ENCODE results near the gene OR4K15.
"Not testable (repeated sequence)": the region's sequence is repeated elsewhere in the genome, so short reads cannot be mapped to it uniquely, and the experiment has no call there.

Gene OR4K15

GRCh38 chr14:19975291-19975690 lies at the start of gene OR4K15:
TSS of gene OR4K15 (plus strand) at chr14:19975591. CDS start at chr14:19975591, 0 bp downstream.
- no peak within 1 kb of the TSS for H3K9ac ChIP-seq (ENCODE audit: low read length)
- H3K4me3 ChIP-seq (ENCODE audit: low read length): no peak within 1 kb of the TSS
- H3K27ac ChIP-seq (ENCODE audit: low read depth, low read length): no peak within 1 kb of the TSS
- no peaks in the 10 kb centered on the region for H3K4me1 ChIP-seq (ENCODE audit: control insufficient read depth, insufficient read depth, low read length)
- no peaks in the 10 kb centered on the region for H3K27me3 ChIP-seq (ENCODE audit: control insufficient read depth, insufficient read depth, low read length)
- H3K36me3 ChIP-seq (ENCODE audit: control insufficient read depth, insufficient read depth, low read length): no peaks in the 10 kb centered on the region

GRCh38 chr14:19930617-19931016 lies 44.8 kb upstream of the OR4K15 start, which contains the start of gene OR4K1:
TSS of gene OR4K1 (plus strand) at chr14:19930917. CDS start at chr14:19935667, 4,750 bp downstream.
- Histone ChIP-seq H3K27ac (ENCODE audit: low read depth, low read length) (no peak within 1 kb of the TSS), H3K4me1 (ENCODE audit: control insufficient read depth, insufficient read depth, low read length) (no peaks in the 10 kb centered on the region), H3K4me3 (ENCODE audit: low read length) (no peak within 1 kb of the TSS), H3K9ac (ENCODE audit: low read length) (no peak within 1 kb of the TSS), H3K36me3 (ENCODE audit: control insufficient read depth, insufficient read depth, low read length) (no peaks in the 10 kb centered on the region), H3K27me3 (ENCODE audit: control insufficient read depth, insufficient read depth, low read length) (no peaks in the 10 kb centered on the region)

GRCh38 chr14:19941668-19942067 lies 33.7 kb upstream of the OR4K15 start:
- H3K27ac ChIP-seq (ENCODE audit: low read depth, low read length): no peak overlapping the region
- H3K4me3 ChIP-seq (ENCODE audit: low read length): no peak overlapping the region

GRCh38 chr14:19947413-19948090 lies 27.8 kb upstream of the OR4K15 start:
- Histone ChIP-seq H3K4me3 (ENCODE audit: low read length) (no peak overlapping the region), H3K27me3 (ENCODE audit: control insufficient read depth, insufficient read depth, low read length) (no peaks in the 10 kb centered on the region), H3K4me1 (ENCODE audit: control insufficient read depth, insufficient read depth, low read length) (no peaks in the 10 kb centered on the region), H3K9ac (ENCODE audit: low read length) (no peak overlapping the region), H3K36me3 (ENCODE audit: control insufficient read depth, insufficient read depth, low read length) (no peaks in the 10 kb centered on the region), H3K27ac (ENCODE audit: low read depth, low read length) (no peak overlapping the region)

More at GRCh38 chr14:19941668-19942067, 33.7 kb upstream of the OR4K15 start:
- H3K36me3 ChIP-seq (ENCODE audit: control insufficient read depth, insufficient read depth, low read length): no peaks in the 10 kb centered on the region
- no peak overlapping the region for H3K9ac ChIP-seq (ENCODE audit: low read length)
- no peaks in the 10 kb centered on the region for H3K27me3 ChIP-seq (ENCODE audit: control insufficient read depth, insufficient read depth, low read length)
- H3K4me1 ChIP-seq (ENCODE audit: control insufficient read depth, insufficient read depth, low read length): no peaks in the 10 kb centered on the region

GRCh38 chr14:19949218-19949617 lies 26.2 kb upstream of the OR4K15 start:
- H3K9ac ChIP-seq (ENCODE audit: low read length): no peak overlapping the region
- no peaks in the 10 kb centered on the region for H3K36me3 ChIP-seq (ENCODE audit: control insufficient read depth, insufficient read depth, low read length)
- no peak overlapping the region for H3K27ac ChIP-seq (ENCODE audit: low read depth, low read length)

GRCh38 chr14:19969735-19970134 lies 5.7 kb upstream of the OR4K15 start:
- H3K4me3 ChIP-seq (ENCODE audit: low read length); H3K27ac ChIP-seq (ENCODE audit: low read depth, low read length); H3K36me3 ChIP-seq (ENCODE audit: control insufficient read depth, insufficient read depth, low read length); H3K4me1 ChIP-seq (ENCODE audit: control insufficient read depth, insufficient read depth, low read length); H3K27me3 ChIP-seq (ENCODE audit: control insufficient read depth, insufficient read depth, low read length); H3K9ac ChIP-seq (ENCODE audit: low read length): not testable (repeated sequence)

More at GRCh38 chr14:19949218-19949617, 26.2 kb upstream of the OR4K15 start:
- H3K4me3 ChIP-seq (ENCODE audit: low read length): no peak overlapping the region
- H3K27me3 ChIP-seq (ENCODE audit: control insufficient read depth, insufficient read depth, low read length): no peaks in the 10 kb centered on the region
- no peaks in the 10 kb centered on the region for H3K4me1 ChIP-seq (ENCODE audit: control insufficient read depth, insufficient read depth, low read length)

GRCh38 chr14:19974844-19975243 lies 547 bp upstream of the OR4K15 start:
- Histone ChIP-seq H3K4me1 (ENCODE audit: control insufficient read depth, insufficient read depth, low read length) (no peaks in the 10 kb centered on the region), H3K27ac (ENCODE audit: low read depth, low read length) (no peak overlapping the region), H3K36me3 (ENCODE audit: control insufficient read depth, insufficient read depth, low read length) (no peaks in the 10 kb centered on the region), H3K27me3 (ENCODE audit: control insufficient read depth, insufficient read depth, low read length) (no peaks in the 10 kb centered on the region), H3K4me3 (ENCODE audit: low read length) (no peak overlapping the region), H3K9ac (ENCODE audit: low read length) (no peak overlapping the region)

GRCh38 chr14:19993438-19993837 lies 18.0 kb downstream of the OR4K15 start:
- Histone ChIP-seq H3K4me1 (ENCODE audit: control insufficient read depth, insufficient read depth, low read length) (no peaks in the 10 kb centered on the region), H3K36me3 (ENCODE audit: control insufficient read depth, insufficient read depth, low read length) (no peaks in the 10 kb centered on the region), H3K27me3 (ENCODE audit: control insufficient read depth, insufficient read depth, low read length) (no peaks in the 10 kb centered on the region), H3K4me3 (ENCODE audit: low read length) (no peak overlapping the region), H3K9ac (ENCODE audit: low read length) (no peak overlapping the region), H3K27ac (ENCODE audit: low read depth, low read length) (no peak overlapping the region)

GRCh38 chr14:20001863-20002262 lies 26.5 kb downstream of the OR4K15 start, which contains the start of gene OR4Q2:
TSS of gene OR4Q2 (plus strand) at chr14:20002163.
- Histone ChIP-seq H3K27me3 (ENCODE audit: control insufficient read depth, insufficient read depth, low read length) (no peaks in the 10 kb centered on the region), H3K27ac (ENCODE audit: low read depth, low read length) (no peak within 1 kb of the TSS), H3K36me3 (ENCODE audit: control insufficient read depth, insufficient read depth, low read length) (no peaks in the 10 kb centered on the region), H3K4me3 (ENCODE audit: low read length) (no peak within 1 kb of the TSS), H3K9ac (ENCODE audit: low read length) (no peak within 1 kb of the TSS), H3K4me1 (ENCODE audit: control insufficient read depth, insufficient read depth, low read length) (no peaks in the 10 kb centered on the region)

- H3K9ac ChIP-seq (ENCODE audit: low read length): no peak overlapping the region
- H3K36me3 ChIP-seq (ENCODE audit: control insufficient read depth, insufficient read depth, low read length): no peaks in the 10 kb centered on the region
- H3K4me1 ChIP-seq (ENCODE audit: control insufficient read depth, insufficient read depth, low read length): no peaks in the 10 kb centered on the region
- no peak overlapping the region for H3K4me3 ChIP-seq (ENCODE audit: low read length)
- no peaks in the 10 kb centered on the region for H3K27me3 ChIP-seq (ENCODE audit: control insufficient read depth, insufficient read depth, low read length)
- H3K27ac ChIP-seq (ENCODE audit: low read depth, low read length): no peak overlapping the region
Measured at GRCh38 chr14:20002319-20002718, 26.9 kb downstream of the OR4K15 start.

- Histone ChIP-seq H3K4me1 (ENCODE audit: control insufficient read depth, insufficient read depth, low read length) (no peaks in the 10 kb centered on the region), H3K27me3 (ENCODE audit: control insufficient read depth, insufficient read depth, low read length) (no peaks in the 10 kb centered on the region)
Measured at GRCh38 chr14:20008156-20008555, 32.8 kb downstream of the OR4K15 start.

GRCh38 chr14:20019257-20019865 lies 44.0 kb downstream of the OR4K15 start, which contains the start of gene OR4K14:
TSS of gene OR4K14 (minus strand) at chr14:20019307. CDS start at chr14:20015193, 4,114 bp downstream.
- Histone ChIP-seq H3K36me3 (ENCODE audit: control insufficient read depth, insufficient read depth, low read length) (no peaks in the 10 kb centered on the region), H3K9ac (ENCODE audit: low read length) (no peak within 1 kb of the TSS), H3K4me3 (ENCODE audit: low read length) (no peak within 1 kb of the TSS), H3K27ac (ENCODE audit: low read depth, low read length) (no peak within 1 kb of the TSS), H3K27me3 (ENCODE audit: control insufficient read depth, insufficient read depth, low read length) (no peaks in the 10 kb centered on the region), H3K4me1 (ENCODE audit: control insufficient read depth, insufficient read depth, low read length) (no peaks in the 10 kb centered on the region)

More at GRCh38 chr14:20008156-20008555, 32.8 kb downstream of the OR4K15 start:
- no peak overlapping the region for H3K27ac ChIP-seq (ENCODE audit: low read depth, low read length)
- H3K4me3 ChIP-seq (ENCODE audit: low read length): no peak overlapping the region
- no peaks in the 10 kb centered on the region for H3K36me3 ChIP-seq (ENCODE audit: control insufficient read depth, insufficient read depth, low read length)
- no peak overlapping the region for H3K9ac ChIP-seq (ENCODE audit: low read length)

All from rectal smooth muscle tissue (tissue), 1 donor.